Activated CD8-positive, alpha-beta memory T cell treated with anti-CD3 and anti-CD28 coated beads, Interleukin-2, amount 50 U/mL, for 4 hours (primary cell): ENCODE results near the gene CHRDL2.

Source experiments
- DNase-seq: peaks from one replicate; pipeline ENCODE4 v3.0.0-alpha.2; 2020

Gene CHRDL2

GRCh38 chr11:74683279-74683871 lies 47.9 kb downstream of the CHRDL2 start:
- DNase-seq: no peak

DNA sequence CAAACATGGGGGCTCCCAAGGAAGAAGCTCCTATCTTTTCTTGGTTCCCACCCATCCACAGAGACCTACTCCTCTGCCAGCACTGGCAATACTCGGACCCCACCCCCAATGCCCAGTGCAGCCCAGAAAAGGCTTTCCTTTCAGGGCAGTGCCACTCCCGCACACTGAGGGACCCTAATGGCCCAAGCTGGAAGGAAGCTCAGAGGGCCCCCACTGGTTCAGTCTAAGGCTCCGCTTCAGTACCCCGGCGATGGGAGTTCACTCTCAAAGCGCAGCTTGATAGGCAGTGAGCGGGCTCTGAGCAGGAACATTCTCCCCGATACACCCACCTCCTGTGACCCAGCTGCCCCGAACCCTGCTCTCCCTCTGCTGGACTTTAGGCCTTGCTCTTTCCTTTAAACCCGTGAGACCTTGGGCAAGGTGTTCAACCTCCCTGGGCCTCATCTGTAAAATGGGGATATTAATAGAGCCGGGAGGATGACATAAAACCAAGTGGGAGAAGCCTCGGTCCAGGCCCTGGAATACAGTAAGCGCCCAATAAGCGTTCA lies 48.4 kb downstream of the CHRDL2 start:
- no peak for DNase-seq

GRCh38 chr11:74681686-74682651 lies 49.3 kb downstream of the CHRDL2 start:
- no peak for DNase-seq

DNA sequence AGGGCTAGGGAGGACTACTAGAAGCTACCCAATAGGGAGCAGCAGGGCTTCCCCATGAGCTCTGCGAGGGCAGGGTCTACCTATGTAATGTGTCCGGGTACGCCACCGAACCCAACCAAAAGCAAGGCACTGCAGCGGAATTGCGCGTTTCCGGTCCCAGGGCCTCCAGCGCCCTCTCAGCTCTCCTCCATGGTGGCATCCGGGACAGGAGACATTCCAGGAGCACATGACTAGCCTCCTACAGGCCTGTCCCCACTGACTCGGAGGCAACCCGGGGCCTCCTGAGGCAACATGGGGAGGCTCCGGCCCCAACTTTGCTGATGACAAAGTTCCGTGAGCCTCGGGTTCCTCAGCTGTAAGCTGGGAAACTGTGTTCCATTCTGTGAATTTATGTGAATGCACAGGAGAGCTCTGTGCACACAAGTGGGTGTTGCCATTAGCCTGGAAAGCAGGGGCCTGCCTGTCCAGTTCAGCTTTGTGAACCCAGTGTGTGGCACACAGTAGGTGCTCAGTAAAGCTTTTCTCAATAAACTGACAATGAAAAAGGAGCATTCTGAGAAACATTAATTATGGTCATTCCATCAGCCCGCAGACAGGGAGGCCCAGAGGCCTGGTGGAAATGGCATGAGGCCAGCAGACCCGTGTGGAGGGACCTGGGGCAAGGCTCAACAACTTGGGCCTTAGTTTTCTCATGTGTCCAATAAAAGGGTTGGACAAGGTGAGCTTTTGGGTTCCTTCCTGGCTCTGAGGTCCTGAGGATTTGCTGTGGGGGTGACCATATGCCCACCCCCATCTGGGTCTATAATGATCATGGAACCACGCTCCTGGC lies 50.3 kb downstream of the CHRDL2 start:
- DNase-seq: no peak

DNA sequence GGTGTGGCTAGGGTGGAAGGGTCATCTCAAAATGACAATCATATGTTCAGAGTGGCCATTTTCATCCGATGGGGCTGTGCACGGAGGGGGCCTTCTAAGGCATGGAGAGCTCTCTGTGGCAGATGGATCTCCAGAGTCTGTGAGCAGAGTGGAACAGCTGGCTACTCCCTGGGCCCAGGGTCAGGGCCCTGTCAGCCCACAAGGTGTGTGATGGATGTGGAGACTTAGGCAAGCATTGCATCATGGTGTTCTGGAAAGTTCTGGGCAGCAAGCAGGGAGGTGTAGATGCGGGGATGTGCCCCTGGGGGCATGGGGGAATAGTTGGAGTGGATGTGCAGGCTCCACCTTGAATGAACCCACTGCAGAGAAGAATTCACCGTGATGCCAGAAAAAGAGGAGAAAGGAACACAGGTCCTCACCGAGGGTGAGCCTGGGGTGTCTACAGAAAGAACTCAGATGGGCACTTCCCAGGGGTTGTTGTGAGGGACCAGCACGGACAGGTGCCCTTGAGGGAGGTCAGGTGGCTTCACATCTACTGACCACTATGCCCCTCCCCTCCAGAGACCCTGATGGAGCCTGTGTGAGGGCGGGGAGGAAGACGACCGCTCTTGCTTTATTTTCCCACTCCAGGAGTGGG lies 51.1 kb downstream of the CHRDL2 start:
- DNase-seq: no peak

GRCh38 chr11:74679513-74679865 lies 51.7 kb downstream of the CHRDL2 start:
- DNase-seq: no peak

GRCh38 chr11:74678591-74679512 lies 52.4 kb downstream of the CHRDL2 start:
- no peak for DNase-seq

DNA sequence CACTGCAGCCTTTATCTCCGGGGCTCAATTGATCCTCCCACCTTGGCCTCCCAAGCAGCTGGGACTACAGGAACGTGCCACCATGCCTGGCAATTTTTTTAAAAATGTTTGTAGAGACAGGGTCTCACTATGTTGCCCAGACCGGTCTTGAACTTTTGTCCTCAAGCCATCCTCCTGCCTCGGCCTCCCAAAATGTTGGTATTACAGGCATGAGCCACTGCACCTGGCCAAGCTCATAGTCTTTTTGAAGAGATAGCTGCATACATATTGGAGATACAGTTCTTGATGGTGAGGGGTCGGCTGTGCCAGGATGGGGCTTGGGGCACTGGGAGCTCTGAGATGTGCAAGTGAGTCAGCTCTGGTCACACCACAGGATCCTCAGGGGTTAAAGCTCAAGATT lies 53.2 kb downstream of the CHRDL2 start:
- DNase-seq: no peak

DNA sequence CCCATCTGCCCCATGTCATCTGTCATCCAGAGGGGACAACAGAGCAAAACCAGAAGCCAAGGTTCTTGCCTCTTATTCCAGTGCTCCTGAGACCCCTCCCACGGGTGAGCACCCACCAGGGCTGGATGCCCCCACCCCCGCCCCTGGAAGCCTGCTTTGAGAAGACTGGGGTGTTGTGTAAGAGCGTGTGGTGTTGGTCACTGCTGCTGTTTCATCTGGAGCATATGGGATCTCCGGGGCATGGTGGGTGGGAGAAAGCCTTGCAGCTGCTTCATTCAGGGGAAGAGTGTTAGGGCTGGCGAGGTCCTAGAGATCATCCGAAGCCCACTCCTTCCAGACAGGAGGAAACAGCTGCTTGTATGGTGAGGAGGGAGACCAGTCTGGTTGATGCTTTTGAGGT lies 54.1 kb downstream of the CHRDL2 start:
- no peak for DNase-seq

DNA sequence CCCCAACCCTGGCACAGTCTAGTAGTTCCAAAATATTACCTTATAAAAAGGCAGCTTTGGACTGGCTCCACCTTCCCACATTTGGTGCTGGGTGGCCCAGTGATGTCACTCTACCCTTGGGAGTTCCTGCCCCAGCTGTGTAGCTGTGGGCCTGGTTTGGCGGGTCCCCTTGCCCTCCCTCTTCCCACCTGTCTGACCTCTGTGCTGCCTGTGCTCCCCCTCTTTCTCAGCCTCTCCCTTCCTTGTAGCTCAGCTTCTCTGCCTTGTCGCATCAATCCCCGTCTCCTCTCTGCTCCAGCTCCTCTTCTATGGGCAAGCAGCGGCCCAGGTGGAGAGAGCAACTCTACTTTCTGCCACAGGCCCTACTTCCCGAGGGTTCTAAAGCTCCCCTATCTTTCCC lies 54.6 kb downstream of the CHRDL2 start:
- no peak for DNase-seq

- DNase-seq: no peak
Measured at GRCh38 chr11:74675761-74676160, 55.5 kb downstream of the CHRDL2 start.

GRCh38 chr11:74673693-74674360 lies 57.4 kb downstream of the CHRDL2 start:
- DNase-seq: no peak

DNA sequence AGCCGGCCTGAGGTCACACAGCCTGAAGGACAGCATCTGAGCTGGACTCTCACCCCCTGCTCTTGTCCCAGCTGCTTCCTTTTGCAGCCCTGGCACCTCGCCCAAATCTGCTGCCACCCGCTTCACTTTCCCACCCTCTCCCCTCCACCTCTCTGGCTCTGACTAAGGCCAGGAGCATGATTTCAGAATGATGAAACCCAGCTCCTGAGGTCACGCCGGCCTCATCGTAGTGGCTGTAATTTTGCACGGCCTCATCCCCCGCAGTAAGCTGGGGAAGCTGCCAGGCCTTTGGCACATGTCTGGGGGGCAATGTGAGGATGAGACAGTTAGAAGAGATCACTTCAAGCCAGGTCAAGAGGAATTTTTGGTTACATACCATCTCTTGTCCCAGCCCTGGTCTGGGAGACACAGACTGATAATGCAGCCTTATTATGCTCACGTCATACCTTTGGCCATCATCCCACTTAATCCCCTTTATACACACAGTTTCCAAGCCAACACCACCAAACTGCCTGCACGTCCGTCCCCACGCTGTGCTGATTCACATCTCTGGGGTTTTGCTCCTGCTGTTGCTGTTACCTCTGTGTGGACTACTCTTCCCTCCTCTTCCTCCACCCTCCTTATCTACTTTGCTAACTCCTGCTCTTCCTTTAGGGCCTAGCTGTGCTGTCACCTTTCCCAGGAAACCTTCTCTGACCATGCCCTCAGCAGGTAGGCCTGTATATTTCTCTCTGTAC lies 58.1 kb downstream of the CHRDL2 start:
- DNase-seq: no peak

DNA sequence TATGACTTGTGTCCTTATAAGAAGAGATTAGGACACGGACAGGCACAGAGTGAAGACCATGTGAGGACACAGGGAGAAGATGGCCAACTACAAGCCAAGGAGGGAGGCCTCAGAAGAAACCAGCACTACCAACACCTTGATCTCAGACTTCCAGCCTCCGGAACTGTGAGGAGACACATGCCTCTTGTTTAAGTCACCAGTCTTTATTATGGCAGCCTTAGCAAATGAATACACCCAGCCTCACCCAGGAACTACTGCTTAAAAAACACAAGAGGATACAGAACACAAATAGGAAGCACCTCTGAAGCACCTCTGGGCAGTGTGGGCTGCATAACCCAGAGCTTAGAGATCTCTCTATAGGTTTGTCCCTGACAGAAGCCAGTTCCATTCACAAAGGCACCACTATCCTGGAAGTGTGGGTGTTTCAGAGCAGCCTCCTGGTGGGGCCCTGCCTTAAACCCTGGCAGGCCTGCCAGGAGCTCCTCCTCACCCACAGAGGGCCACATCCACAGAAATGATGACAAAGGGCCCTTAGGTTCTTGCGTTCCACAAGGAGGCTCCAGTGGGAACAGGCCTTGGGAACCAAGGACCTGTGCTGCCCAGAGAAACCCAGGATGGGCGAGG lies 58.8 kb downstream of the CHRDL2 start:
- DNase-seq: no peak

- no peak for DNase-seq
Measured at GRCh38 chr11:74671520-74672196, 59.6 kb downstream of the CHRDL2 start.

DNA sequence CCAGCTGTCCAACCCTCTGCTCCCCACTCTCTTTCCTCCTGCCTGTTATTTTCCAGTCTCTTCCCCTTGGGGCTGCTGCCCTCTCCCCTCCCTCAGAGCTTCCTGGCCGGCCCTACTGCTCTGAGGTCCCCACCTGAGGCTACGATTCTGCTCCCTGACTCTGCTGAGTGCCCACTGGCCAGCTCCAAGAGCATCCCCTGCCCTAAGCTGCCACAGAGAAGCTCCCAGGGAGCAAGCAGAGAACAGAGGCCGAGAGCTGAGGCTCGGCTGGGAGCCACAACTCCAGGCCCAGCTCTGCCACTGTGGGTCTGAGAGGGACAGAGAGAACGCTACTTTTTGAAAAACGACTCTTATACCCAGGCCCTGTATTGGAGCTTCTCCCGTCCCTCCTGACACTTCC lies 61.1 kb downstream of the CHRDL2 start:
- no peak for DNase-seq

DNA sequence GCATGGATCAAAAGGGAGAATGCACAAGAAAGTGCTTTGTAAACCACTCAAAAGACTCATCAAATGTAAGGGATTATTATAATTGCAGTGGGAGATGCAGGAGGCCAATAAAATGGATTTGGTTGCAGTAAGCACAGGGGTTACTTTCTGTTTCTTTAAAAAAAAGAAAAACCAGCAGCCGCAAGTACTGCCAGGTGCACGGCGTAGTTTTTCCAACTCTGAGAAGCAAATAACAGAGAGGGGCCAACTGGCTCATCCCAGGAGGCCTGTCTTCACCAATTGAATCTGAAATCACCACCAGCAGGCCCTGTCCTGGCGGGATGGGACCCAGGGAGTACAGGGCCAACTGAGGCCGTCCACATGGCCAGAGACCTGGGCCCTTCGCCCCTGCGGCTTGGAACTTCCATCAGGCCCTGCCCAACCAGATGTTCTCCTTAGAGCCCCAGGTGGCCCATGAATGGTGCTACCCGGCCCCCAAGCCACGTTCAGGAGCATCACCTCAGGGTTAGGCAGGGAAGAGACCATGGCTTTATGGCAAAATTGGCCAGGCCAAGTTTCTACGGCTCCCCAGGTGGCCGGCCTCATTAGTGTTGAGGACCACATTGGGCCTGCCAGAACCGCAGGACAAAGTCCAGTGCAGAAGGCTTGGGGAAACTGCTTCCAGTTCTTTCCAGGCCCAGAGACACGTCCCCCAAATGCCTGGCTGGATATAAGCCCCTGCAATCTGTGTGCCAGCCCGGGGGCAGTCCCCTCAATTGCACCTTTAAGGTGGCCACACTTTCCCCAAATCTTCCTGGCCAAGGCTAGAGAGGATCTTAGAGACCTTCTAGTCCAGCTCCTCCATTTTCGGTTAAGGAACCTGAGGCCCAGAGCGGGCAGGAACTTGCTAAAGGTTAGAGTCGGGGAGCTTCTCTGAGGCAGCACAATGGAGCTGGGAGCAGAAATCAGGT lies 61.7 kb downstream of the CHRDL2 start:
- no peak for DNase-seq

- no peak for DNase-seq
Measured at GRCh38 chr11:74663315-74663714, 67.9 kb downstream of the CHRDL2 start.
